AG04450 (cell line): ENCODE data around the gene ZNF680. TPM values are rescaled to one million over a fixed set of nuclear protein-coding genes. Genes with fewer than 3 reads are reported as not detected.
A peak's percentile ranks its signal among the peaks of the same experiment; 100 is the strongest.
"Not testable (repeated sequence)": the region's sequence is repeated elsewhere in the genome, so short reads cannot be mapped to it uniquely, and the experiment has no call there.

ENCODE experiments used
- CTCF ChIA-PET: fragments of 300-600, 350-600 bp; formaldehyde crosslinking; extraction: SDS; loops from one replicate; lab custom pipeline; 2022; ENCODE audit warnings: antibody characterized with exemption, inconsistent platforms; lab: Charles Lee
- POLR2A ChIA-PET: fragments of 350-600 bp; formaldehyde crosslinking; extraction: SDS; loops from one replicate; lab custom pipeline; 2021; ENCODE audit warnings: antibody characterized with exemption, inconsistent platforms; lab: Yijun Ruan, JAX
- DNase-seq: peaks from one replicate; pipeline ENCODE4 v3.0.0-alpha.2; 2011; ENCODE audit warnings: low read depth, low spot score
- H3K27ac ChIP-seq: one replicate; pipeline ENCODE4 v1.5.1; 2012; ENCODE audit warnings: low read depth, low read length, control low read depth
- H3K27me3 ChIP-seq: one replicate; pipeline ENCODE4 v1.6.0; 2012; ENCODE audit warnings: low read length; ENCODE audit not compliant: control insufficient read depth, insufficient read depth
- H3K4me3 ChIP-seq: 2 replicates; pipeline ENCODE4 v1.5.1; 2011; ENCODE audit warnings: mild to moderate bottlenecking, low read depth, low read length, control low read depth
- H3K9me3 ChIP-seq: 2 replicates; pipeline ENCODE4 v1.5.1; 2012; ENCODE audit warnings: low read length; ENCODE audit not compliant: control insufficient read depth, insufficient read depth
- polyA plus RNA-seq: library from polyadenylated mRNA; depleted of rRNA; stranded (reverse); fragments of >200 nt; gene quantifications from 2 replicates; pipeline ENCODE4 v1.2.3, GENCODE V29; 2011
- TF ChIP-seq, protein P1 (sequence below): IDR thresholded peaks from 2 replicates; pipeline ENCODE4 v1.5.1; 2011; ENCODE audit warnings: low read depth, low read length, control low read depth, inconsistent platforms

The ZNF680 gene
- polyA plus RNA-seq, 1 experiment, result 2.9 TPM

GRCh38 chr7:64569372-64570283 is 6.8 kb upstream of the ZNF680 start:
- H3K4me3 ChIP-seq, result peak overlapping the region; percentile 40
- CTCF ChIA-PET, DNase-seq, POLR2A ChIA-PET, H3K27me3 ChIP-seq, H3K27ac ChIP-seq: not testable (repeated sequence)
- peaks cover 18% of the 10 kb centered on the region; the same call in 1 of the 2 replicates for H3K9me3 ChIP-seq
- TF ChIP-seq, protein P1, sequence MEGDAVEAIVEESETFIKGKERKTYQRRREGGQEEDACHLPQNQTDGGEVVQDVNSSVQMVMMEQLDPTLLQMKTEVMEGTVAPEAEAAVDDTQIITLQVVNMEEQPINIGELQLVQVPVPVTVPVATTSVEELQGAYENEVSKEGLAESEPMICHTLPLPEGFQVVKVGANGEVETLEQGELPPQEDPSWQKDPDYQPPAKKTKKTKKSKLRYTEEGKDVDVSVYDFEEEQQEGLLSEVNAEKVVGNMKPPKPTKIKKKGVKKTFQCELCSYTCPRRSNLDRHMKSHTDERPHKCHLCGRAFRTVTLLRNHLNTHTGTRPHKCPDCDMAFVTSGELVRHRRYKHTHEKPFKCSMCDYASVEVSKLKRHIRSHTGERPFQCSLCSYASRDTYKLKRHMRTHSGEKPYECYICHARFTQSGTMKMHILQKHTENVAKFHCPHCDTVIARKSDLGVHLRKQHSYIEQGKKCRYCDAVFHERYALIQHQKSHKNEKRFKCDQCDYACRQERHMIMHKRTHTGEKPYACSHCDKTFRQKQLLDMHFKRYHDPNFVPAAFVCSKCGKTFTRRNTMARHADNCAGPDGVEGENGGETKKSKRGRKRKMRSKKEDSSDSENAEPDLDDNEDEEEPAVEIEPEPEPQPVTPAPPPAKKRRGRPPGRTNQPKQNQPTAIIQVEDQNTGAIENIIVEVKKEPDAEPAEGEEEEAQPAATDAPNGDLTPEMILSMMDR, result peak; percentile 27; the same call in 1 of the 2 replicates

GRCh38 chr7:64562256-64562625 is 630 bp downstream of the ZNF680 start:
- TF ChIP-seq, protein P1, result no peak
- DNase-seq, result no peak
- ChIA-PET CTCF (interaction anchor here (0.7 kb wide), 1 partner anchor 27 kb away, joined by 4 read pairs; no protein-coding TSS in a partner anchor), POLR2A (interaction anchor here (1.0 to 1.4 kb wide), 2 partner anchors 13 to 444 kb away, joined by 3 read pairs; partner anchors contain the start of gene ERV3-1)
- Histone ChIP-seq H3K4me3 (peak overlapping the region; percentile 94), H3K9me3 (no peaks in the 10 kb centered on the region; the same call in none of the 2 replicates), H3K27me3 (no peaks in the 10 kb centered on the region), H3K27ac (no peak overlapping the region)

- no peak overlapping the region for H3K27ac ChIP-seq
- no peak overlapping the region for H3K4me3 ChIP-seq
- POLR2A ChIA-PET, result no interaction called here
Observed at GRCh38 chr7:64559206-64559605, 3.7 kb downstream of the ZNF680 start.

GRCh38 chr7:64558781-64559180 is 4.1 kb downstream of the ZNF680 start:
- DNase-seq, result no peak
- CTCF ChIA-PET, result interaction anchor here (0.7 kb wide), 1 partner anchor 1885 kb away, joined by 6 read pairs; no protein-coding TSS in a partner anchor
- no peak overlapping the region for H3K4me3 ChIP-seq
- POLR2A ChIA-PET, result no interaction called here
- no peak overlapping the region for H3K27ac ChIP-seq
- peaks cover 4% of the 10 kb centered on the region for H3K9me3 ChIP-seq
- TF ChIP-seq, protein P1, result no peak
- H3K27me3 ChIP-seq, result no peaks in the 10 kb centered on the region

More at GRCh38 chr7:64559206-64559605, 3.7 kb downstream of the ZNF680 start:
- TF ChIP-seq, protein P1, result no peak
- H3K9me3 ChIP-seq, result peaks cover 2% of the 10 kb centered on the region
- CTCF ChIA-PET, result interaction anchor here (0.7 kb wide), 1 partner anchor 67 kb away, joined by 3 read pairs; no protein-coding TSS in a partner anchor
- no peaks in the 10 kb centered on the region for H3K27me3 ChIP-seq
- DNase-seq, result no peak

- Histone ChIP-seq H3K27ac (no peak overlapping the region), H3K27me3 (no peaks in the 10 kb centered on the region), H3K4me3 (no peak overlapping the region), H3K9me3 (peaks cover 9% of the 10 kb centered on the region)
- DNase-seq, result no peak
- TF ChIP-seq, protein P1, result no peak
- ChIA-PET CTCF (interaction anchor here (0.7 kb wide), 1 partner anchor 1885 kb away, joined by 6 read pairs; no protein-coding TSS in a partner anchor), POLR2A (no interaction called here)
Observed at GRCh38 chr7:64558323-64558705, 4.6 kb downstream of the ZNF680 start.
